CD4-positive, alpha-beta T cell (primary cell): ENCODE data around the gene DIO1. TPM values are rescaled to one million over a fixed set of nuclear protein-coding genes. Genes with fewer than 3 reads are reported as not detected.

Source experiments
- ATAC-seq: fragments of 200-7000 bp; cut with Tn5 transposase; one replicate; pipeline ENCODE4 v1.10.0; 2022; ENCODE audit warnings: mild to moderate bottlenecking; ENCODE audit not compliant: poor library complexity
- CTCF ChIA-PET: fragments of 350-600 bp; sonication (Branson Sonifier 250); formaldehyde crosslinking; loops from one replicate; lab custom pipeline; 2021; ENCODE audit warnings: antibody characterized with exemption, inconsistent platforms; lab: Charles Lee
- POLR2A ChIA-PET: fragments of 350-600 bp; sonication (Branson Sonifier 250); formaldehyde crosslinking; loops from one replicate; lab custom pipeline; 2021; ENCODE audit warnings: antibody characterized with exemption, inconsistent platforms; lab: Charles Lee
- DNase-seq, 14 experiments: peaks; one replicate each; pipeline ENCODE4 v3.0.0-alpha.2; 2013 to 2020; ENCODE audit warnings: mixed read lengths in 2 of 14
- H3K27ac ChIP-seq, 2 donors: one replicate each; pipeline versions ENCODE4 v1.5.1 to v1.7.0; 2013; ENCODE audit warnings: low read length in 2 of 2, low read depth in 1 of 2, mild to moderate bottlenecking in 1 of 2
- H3K27me3 ChIP-seq, 2 experiments: 1 replicate in 1 of 2; 2 replicates in 1 of 2; pipeline versions ENCODE4 v1.6.1 to v1.7.0; 2013; ENCODE audit warnings: low read length in 2 of 2, control low read depth in 1 of 2, mild to moderate bottlenecking in 1 of 2, moderate library complexity in 1 of 2; ENCODE audit not compliant: insufficient read depth in 2 of 2, control insufficient read depth in 1 of 2
- H3K36me3 ChIP-seq: one replicate; pipeline ENCODE4 v1.6.1; 2013; ENCODE audit warnings: low read length, control low read depth; ENCODE audit not compliant: insufficient read depth
- H3K4me1 ChIP-seq: one replicate; pipeline ENCODE4 v1.6.1; 2013; ENCODE audit warnings: low read length, control low read depth; ENCODE audit not compliant: insufficient read depth
- H3K4me3 ChIP-seq: one replicate; pipeline ENCODE4 v1.5.1; 2013; ENCODE audit warnings: mild to moderate bottlenecking, low read length, moderate library complexity
- H3K9me3 ChIP-seq, 2 experiments: 1 replicate in 1 of 2; 2 replicates in 1 of 2; pipeline versions ENCODE4 v1.6.1 to v1.7.0; 2013; ENCODE audit warnings: low read length in 2 of 2, mild to moderate bottlenecking in 2 of 2, control low read depth in 1 of 2, moderate library complexity in 1 of 2; ENCODE audit not compliant: control insufficient read depth in 1 of 2, insufficient read depth in 1 of 2
- H3K27ac Mint-ChIP-seq: one replicate; pipeline ENCODE4 v1.8.0; 2020; ENCODE audit warnings: mixed read lengths
- H3K27me3 Mint-ChIP-seq: one replicate; pipeline ENCODE4 v1.8.0; 2021; ENCODE audit warnings: mixed read lengths
- H3K36me3 Mint-ChIP-seq: one replicate; pipeline ENCODE4 v1.8.0; 2021; ENCODE audit warnings: low read depth, mixed read lengths
- H3K4me1 Mint-ChIP-seq: one replicate; pipeline ENCODE4 v1.8.0; 2021; ENCODE audit warnings: low read depth, mixed read lengths
- H3K4me3 Mint-ChIP-seq: one replicate; pipeline ENCODE4 v1.8.0; 2020; ENCODE audit warnings: mild to moderate bottlenecking, mixed read lengths
- H3K9me3 Mint-ChIP-seq: one replicate; pipeline ENCODE4 v1.8.0; 2020; ENCODE audit warnings: mixed read lengths
- intact Hi-C, 2 experiments: fragments of 100-400 bp; cut with DNase I in 1 of 2; cut with micrococcal nuclease in 1 of 2; formaldehyde crosslinking; loops; one replicate each; pipeline versions ENCODE4 v1.15.1 to v1.9.0; 2023 to 2025; cut with DNase I, micrococcal nuclease
- total RNA-seq, 174 experiments: library from RNA in 2 of 174; stranded (reverse) in 2 of 174; gene quantifications; one replicate each; pipeline ENCODE4 v1.2.3 and lab custom pipeline; 2021 to 2026
- TF ChIP-seq, protein P1 (sequence below): fragments of 200-600 bp; IDR thresholded peaks from one replicate; pipeline ENCODE4 v1.8.0; 2022; ENCODE audit warnings: antibody characterized with exemption, mild to moderate bottlenecking

The DIO1 gene
- total RNA-seq, 2 experiments from 2014 or later = not detected

- TF ChIP-seq, protein P1, sequence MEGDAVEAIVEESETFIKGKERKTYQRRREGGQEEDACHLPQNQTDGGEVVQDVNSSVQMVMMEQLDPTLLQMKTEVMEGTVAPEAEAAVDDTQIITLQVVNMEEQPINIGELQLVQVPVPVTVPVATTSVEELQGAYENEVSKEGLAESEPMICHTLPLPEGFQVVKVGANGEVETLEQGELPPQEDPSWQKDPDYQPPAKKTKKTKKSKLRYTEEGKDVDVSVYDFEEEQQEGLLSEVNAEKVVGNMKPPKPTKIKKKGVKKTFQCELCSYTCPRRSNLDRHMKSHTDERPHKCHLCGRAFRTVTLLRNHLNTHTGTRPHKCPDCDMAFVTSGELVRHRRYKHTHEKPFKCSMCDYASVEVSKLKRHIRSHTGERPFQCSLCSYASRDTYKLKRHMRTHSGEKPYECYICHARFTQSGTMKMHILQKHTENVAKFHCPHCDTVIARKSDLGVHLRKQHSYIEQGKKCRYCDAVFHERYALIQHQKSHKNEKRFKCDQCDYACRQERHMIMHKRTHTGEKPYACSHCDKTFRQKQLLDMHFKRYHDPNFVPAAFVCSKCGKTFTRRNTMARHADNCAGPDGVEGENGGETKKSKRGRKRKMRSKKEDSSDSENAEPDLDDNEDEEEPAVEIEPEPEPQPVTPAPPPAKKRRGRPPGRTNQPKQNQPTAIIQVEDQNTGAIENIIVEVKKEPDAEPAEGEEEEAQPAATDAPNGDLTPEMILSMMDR = no peak
- Histone ChIP-seq H3K36me3 (peaks cover 23% of the 10 kb centered on the region), H3K9me3 (peaks cover 7 to 14% of the 10 kb centered on the region in 2 experiments), H3K27me3 (no peaks in the 10 kb centered on the region), H3K4me3 (no peak overlapping the region), H3K27ac (no peak overlapping the region), H3K4me1 (no peaks in the 10 kb centered on the region)
- intact Hi-C loops = no loop called here
- H3K27ac Mint-ChIP-seq = no peak overlapping the region
- DNase-seq (no peak), ATAC-seq (no peak)
- CTCF ChIA-PET = no interaction called here
- peaks cover 2% of the 10 kb centered on the region for H3K9me3 Mint-ChIP-seq
- H3K27me3 Mint-ChIP-seq = no peaks in the 10 kb centered on the region
- no peaks in the 10 kb centered on the region for H3K4me1 Mint-ChIP-seq
- H3K36me3 Mint-ChIP-seq = peaks cover 61% of the 10 kb centered on the region
- POLR2A ChIA-PET = no interaction called here
- no peak overlapping the region for H3K4me3 Mint-ChIP-seq
These were observed 36.9 kb downstream of the DIO1 start for GRCh38 chr1:53930932-53931331.

- Histone ChIP-seq H3K27me3 (no peaks in the 10 kb centered on the region), H3K27ac (no peak overlapping the region), H3K4me1 (no peaks in the 10 kb centered on the region), H3K4me3 (no peak overlapping the region), H3K9me3 (peaks cover 7 to 14% of the 10 kb centered on the region in 2 experiments), H3K36me3 (peaks cover 25% of the 10 kb centered on the region)
- Mint-ChIP-seq H3K4me1 (no peaks in the 10 kb centered on the region), H3K27ac (no peak overlapping the region), H3K36me3 (peaks cover 66% of the 10 kb centered on the region), H3K4me3 (no peak overlapping the region), H3K27me3 (no peaks in the 10 kb centered on the region), H3K9me3 (peaks cover 2% of the 10 kb centered on the region)
- intact Hi-C loops = no loop called here
- no peak for ATAC-seq
- ChIA-PET POLR2A (no interaction called here), CTCF (no interaction called here)
- DNase-seq = no peak
- TF ChIP-seq, protein P1 = no peak
These were observed 37.5 kb downstream of the DIO1 start for GRCh38 chr1:53931523-53931922.

GRCh38 chr1:53934170-53934765, 40.3 kb downstream of the DIO1 start:
- H3K36me3 ChIP-seq = peaks cover 34% of the 10 kb centered on the region
- no peak overlapping the region for H3K27ac Mint-ChIP-seq
- H3K4me1 Mint-ChIP-seq = peaks cover 11% of the 10 kb centered on the region
- H3K9me3 ChIP-seq = peaks cover 7 to 14% of the 10 kb centered on the region in 2 experiments
- H3K27ac ChIP-seq = no peak overlapping the region
- ChIA-PET POLR2A (interaction anchor here (2.0 kb wide), 1 partner anchor 11 kb away, joined by 6 read pairs; the partner anchor contains the start of genes IFT25 and LRRC42), CTCF (no interaction called here)
- H3K4me1 ChIP-seq = no peaks in the 10 kb centered on the region
- H3K4me3 Mint-ChIP-seq = no peak overlapping the region
- no peaks in the 10 kb centered on the region for H3K27me3 ChIP-seq
- H3K4me3 ChIP-seq = no peak overlapping the region
- intact Hi-C loops = no loop called here
- H3K9me3 Mint-ChIP-seq = peaks cover 2% of the 10 kb centered on the region
- H3K27me3 Mint-ChIP-seq = no peaks in the 10 kb centered on the region
- TF ChIP-seq, protein P1 = no peak
- H3K36me3 Mint-ChIP-seq = peaks cover 64% of the 10 kb centered on the region
- DNase-seq (no peak), ATAC-seq (no peak)
